Left hindlimb (tissue), 1 donor: ENCODE measurements around the gene ZNF521.

Source experiments
- DNase-seq: peaks from one replicate; pipeline ENCODE4 v3.0.0-alpha.2; 2018

Gene ZNF521

DNA sequence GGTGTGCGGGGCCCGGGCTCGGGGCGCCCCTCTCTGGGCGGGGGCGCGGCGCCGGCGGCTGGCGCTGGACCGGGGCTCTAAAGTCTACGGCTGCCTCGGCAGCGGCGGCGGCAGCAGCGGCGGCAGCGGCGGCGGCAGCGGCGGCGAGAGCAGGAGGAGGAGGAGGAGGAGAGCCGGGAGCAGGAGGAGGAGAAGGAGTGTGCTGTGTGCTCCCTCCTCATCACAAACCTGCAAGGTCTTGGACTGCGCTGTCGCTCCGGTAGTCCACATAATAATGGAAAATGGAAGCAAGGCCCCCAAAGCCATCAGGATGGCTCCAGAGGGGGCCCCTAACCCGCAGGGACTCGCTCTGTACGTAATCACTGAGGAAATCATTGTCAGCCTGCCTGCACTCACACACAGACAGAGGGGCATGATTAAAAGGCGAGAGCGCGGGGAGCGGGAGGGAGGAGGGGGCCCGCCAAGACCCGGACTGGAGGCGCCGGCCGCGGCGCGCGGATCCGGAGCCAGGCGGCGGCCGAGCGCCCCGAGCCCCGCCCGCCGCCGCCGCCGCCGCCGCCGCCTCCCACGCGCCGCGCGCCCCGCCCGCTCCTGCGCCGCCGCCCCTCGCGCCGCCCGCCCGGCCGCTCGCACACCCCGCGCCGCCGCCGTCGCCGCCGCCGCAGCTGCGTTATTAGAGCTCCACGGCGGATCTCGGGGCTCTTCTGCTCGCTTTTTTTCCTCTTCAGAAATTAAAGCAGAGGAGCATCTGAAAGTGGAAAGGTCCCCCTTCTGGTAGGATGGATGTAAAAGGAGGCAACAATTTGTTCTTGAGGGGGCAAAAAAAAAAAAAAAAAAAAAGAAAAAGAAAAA lies at the start of gene ZNF521:
Gene ZNF521, minus strand, starts transcription at position 390 of the 852 bp plus-strand sequence. CDS start 1,220 bp downstream, outside the sequence.
- DNase-seq, result peak; percentile 96

DNA sequence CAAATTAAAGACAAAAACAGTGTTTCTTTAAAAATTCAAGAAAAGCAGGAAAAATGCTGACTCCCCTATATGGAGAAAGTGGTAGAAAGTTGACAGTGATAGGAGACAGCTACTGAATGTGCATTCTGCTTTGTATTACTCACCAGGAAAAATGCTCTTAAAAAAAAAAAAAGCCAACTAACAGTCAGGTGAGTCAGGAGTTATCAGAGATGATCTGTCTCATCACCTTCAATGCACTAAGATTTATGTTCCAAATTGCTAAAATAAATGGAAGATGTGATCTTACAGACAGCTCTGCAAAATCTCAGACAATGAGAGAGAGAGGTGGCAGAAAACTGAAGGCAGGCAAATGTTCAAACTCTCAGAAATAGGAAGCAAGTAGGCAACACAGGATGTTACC lies 47.6 kb upstream of the ZNF521 start:
- no peak for DNase-seq

DNA sequence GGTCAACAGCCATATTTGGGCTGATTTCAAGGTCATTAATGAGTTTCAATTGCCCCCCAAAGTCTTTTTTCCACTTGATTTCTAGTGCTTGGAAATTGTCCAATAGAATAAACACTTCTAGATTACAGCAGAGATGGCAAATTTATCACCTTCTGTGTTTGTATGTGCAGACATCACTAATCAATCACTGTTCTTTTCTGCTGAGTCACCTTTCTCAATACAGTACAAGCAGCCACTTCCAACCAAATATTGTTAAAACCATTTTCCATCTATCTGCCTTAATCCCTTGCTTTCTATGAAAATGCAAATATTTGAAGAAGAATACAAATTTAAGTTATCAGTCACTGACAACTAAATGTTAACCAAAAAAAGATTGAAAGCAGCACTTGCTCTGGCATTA lies 40.2 kb upstream of the ZNF521 start:
- DNase-seq, result no peak

DNA sequence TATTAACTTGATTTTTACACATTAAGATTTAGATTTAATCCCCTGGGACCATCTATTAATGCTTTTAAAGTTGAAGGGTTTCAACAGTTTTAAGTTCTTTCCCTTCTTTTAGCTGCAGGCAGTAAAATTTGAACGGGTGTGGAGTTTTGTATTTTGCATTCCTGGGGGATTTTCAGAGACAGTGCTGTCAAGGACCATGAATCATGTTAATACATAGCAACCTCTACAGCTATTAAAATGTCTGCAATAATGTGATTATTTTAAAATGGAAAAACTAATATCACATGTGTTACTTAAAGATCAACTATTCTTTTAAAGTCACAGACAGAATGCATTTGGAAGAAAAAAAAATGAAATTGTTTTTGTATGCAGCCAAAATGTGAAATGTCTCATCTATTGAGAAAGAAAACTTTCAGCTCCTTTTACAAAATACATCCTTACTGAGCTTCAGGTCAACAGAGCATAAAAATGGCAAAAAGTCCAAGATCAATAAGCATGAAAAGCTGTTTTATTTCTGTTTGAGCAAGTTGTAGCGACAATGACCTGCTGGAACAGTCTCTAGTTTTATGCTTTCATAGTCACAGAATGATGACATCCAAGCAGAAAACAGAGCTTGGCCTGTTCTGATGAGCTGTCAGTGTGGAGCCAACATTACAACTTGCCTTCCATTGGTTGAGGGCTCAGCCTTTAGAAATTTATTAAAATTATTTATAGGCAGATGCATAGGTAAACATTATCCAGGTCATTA lies 21.6 kb upstream of the ZNF521 start:
- no peak for DNase-seq

DNA sequence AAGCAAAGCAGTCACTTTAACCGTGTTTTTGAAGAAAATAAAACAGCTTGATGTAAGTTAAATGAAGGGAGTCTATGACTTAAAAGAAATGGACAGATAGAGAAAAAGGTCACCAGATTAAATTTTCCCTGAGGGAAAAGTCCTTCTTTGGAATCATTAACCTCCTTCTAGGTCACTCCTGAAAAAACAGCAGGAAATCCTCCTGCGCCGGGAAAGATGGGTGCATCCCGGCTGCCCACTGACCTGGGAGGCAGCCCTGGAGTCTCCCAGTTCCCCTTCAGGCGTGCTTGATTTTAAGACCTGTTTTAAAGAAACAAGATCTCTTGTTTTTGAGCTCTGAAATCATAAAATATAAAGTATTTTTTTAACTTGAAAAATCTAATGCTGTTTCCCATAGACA lies 18.4 kb upstream of the ZNF521 start:
- no peak for DNase-seq

DNA sequence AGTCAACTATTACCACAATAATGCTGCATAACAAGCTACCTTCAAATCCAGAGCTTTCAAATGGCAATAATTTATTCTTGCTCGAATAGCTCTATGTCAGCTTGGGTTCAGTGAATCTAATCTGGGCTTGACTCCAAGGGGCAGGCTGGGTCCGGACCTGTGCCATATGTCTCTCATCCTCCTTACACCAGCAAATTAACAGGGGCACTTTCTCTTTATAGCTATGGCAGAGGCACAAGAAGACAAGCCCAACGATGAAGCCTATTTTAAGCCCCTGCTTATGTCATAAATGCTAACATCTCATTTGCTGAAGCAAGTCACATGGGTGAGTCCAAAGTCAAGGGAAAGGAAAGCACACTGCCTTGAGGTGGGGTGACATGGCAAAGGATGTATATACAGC lies 13.3 kb upstream of the ZNF521 start:
- DNase-seq, result no peak

DNA sequence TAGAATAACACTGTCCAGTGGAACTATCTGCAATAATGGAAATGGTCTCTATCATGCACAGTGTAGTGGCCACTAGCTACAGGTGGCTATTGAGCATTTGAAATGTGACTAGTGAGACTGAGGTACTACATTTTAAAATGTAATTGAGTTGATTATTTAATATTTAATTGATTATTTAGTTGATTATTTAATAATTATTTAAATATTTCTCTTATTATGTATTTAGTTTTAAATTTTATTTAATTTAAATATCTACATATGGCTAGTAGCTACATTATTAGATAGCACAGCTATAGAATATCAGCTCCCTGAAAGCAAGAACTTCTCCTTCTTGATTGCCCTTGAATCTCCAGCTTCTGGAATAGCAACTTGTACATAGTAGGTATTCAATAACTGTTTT lies 12.8 kb upstream of the ZNF521 start:
- no peak for DNase-seq

DNA sequence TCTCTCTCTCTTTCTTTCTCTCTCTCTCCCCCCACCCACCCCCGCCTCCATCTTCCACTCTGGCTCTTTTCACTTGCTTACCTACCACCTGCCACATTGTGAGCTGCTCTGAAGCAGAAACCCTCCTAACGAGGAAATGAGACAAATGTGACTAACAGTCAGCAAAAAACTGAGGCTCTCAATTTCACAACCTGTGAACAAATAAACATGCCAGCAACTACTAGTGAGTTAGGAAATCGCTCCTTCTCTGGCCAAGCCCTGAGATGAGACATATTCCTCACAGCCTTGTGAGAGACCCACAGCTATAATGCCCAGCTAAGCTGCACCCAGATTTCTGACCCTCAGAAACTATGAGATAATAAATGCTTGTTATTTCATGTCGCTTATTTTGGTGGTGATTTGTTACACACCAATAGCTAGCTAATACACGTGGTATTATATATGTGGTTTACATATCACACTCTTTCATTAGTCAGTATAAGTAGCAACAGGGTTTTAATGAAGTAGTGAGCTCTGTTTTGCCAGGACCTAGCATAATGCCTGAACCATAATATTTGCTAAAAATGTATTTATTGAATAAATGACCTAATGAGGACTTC lies 8.4 kb upstream of the ZNF521 start:
- no peak for DNase-seq

DNA sequence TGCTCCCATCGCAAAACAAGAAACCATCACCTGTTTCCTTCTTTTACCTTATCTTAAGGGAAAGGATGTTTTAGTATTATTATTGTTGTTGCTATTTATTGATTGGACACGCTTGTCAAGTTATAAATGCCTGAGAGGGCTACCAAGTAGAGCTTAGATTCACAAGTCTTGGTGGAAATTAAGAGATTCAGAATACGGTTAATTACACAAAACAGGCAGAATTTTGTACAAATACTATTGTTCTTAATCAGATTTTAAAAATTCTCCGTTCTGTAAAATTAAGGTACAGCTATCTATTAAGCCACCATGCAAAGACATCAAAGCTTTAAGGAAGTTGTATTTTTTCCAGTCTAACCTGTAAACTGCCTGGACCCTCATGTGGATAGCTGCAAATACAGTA lies 1.1 kb upstream of the ZNF521 start:
- no peak for DNase-seq

DNA sequence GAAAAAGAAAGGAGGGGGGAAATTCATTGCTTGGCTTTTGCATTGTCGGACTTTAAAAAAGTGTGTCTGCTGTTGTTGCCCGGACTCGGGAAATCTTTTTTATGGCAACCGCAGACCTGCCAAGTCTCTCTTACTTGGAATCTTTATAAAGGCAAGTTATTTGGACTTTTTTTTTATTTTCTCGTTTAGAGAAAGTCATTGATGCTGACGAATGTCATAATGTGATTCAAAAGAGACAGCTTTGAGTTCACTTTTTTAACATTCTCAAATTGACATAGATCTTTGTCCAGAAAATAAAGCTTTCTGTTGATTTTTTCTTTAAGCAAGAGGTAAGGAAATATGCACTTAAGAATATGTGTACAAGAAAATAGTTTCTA lies 651 bp upstream of the ZNF521 start:
- DNase-seq, result no peak

DNA sequence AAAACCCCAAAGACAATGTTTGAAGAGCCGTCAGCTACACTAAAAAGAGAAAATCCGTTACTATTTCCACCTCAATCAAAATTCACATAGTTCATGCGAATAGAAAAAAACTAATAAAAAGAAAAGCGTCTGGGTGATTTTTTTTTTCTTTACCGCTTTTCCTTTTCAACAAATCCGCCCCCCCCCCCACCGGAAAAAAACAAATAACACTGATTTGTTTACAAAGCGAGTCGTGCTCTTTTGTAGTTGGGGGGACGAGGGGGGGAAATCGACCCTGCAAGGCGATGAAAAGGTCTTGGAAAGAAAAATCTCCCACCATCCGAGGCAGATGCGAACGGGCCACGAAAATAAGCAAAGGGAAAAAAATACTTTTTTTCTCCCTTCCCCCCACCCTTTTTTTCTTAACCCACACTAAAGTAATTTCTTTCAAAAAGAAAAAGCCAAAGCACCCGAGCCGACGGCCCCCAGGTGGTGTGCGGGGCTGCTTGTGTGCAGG lies 638 bp downstream of the ZNF521 start:
- no peak for DNase-seq

DNA sequence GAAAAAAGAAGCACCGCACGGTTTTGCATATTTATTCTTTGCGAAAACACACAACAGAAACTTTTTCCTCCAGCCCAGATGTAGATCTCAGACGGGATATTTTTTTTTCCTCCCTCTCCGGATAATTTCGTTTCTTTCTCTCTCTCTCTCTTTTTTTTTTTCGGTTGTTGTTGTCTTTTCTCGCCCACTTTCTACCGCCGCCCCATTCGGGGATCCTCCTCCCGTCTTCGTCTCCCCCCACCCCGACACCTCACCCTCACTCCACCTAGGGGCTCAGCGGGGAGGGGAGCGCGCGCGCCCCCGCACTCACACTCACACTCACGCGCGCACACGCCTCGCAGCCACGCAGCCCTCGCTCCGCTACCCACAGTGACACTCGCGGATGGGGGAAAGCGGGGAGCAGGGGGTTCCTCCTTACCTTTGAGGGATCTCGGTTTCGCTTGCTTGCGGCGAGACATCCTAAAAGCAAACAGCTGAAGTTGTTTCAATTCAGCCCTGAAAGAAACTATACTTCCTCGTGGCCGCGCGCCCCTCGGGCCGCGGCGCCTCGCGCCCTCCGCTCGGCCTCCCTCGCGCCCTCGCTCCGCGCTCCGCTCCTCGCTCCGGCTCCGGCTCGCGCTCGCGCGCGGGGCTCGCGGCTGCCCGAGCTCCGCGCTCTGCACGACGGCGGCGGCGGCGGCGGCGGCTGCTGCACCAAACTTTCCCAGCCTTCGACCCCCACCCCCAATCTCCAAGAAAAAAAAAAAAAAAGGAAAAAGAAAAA lies 1.3 kb downstream of the ZNF521 start:
- DNase-seq, result peak; percentile 84

DNA sequence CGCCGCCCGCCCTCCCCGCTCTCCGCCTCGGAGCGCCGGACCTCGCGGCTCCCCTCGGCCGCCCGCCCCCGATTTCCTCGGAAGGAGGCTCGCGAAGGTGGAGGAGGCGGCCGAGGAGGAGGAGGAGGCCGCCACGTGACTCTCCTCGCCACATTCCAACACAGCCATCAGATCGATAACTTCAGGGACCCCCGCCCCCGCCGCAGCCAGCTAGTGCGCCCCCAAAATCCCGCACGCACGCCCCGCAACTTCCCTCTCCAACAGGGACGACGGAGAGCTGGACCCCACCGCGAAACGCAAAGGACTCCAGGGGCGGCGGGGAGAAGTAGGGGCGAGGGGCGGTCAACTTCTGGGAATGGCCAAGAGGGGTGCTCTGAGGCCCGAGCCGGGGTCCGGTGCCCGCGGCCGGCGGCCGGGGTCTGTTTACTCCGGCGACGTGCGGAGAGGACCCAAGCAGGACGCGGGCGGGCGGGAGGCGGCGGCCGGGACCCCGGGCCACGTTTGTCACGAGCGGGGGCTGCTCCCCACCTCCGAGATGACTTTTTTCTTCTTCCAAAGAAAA lies 2.0 kb downstream of the ZNF521 start:
- peak; percentile 76 for DNase-seq

DNA sequence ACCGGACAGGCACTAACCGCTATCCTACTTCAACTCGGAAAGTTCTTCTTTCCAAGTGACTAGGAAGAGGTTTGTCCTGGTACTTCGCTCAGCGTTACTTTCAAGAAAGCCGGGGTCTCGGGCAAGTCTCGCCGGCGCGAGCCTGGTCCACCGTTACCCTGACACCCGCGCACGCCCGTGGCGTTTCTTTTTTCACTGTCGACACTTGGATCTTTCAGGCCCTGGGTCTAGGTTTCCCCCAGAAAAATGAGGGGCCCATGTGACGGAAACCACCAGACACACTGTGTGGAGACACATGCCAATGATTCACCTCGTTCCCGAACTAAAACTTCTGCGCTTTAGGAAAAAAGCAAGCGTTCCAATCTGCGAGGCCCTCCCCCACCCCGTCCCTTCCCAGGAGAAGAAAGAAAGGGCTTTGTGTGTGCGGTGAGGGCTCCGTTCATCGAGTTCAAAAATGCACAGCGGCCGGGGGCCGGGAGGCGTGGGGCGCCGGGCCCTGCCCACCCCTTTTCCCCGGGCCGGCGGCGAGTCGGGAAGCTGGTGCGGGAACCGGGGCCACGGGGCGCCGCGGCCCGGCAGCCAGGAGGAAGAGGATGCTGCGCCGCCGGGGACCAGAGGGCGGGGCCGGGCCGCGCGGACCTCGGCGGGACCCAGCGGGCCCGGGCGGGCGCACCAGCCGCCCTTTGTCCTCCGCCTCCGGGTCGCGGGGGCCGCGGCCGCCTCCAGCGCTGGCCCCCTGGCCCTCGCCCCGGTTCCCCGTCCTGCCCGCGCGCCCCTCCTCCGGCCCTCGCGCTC lies 2.6 kb downstream of the ZNF521 start:
- peak; percentile 71 for DNase-seq

DNA sequence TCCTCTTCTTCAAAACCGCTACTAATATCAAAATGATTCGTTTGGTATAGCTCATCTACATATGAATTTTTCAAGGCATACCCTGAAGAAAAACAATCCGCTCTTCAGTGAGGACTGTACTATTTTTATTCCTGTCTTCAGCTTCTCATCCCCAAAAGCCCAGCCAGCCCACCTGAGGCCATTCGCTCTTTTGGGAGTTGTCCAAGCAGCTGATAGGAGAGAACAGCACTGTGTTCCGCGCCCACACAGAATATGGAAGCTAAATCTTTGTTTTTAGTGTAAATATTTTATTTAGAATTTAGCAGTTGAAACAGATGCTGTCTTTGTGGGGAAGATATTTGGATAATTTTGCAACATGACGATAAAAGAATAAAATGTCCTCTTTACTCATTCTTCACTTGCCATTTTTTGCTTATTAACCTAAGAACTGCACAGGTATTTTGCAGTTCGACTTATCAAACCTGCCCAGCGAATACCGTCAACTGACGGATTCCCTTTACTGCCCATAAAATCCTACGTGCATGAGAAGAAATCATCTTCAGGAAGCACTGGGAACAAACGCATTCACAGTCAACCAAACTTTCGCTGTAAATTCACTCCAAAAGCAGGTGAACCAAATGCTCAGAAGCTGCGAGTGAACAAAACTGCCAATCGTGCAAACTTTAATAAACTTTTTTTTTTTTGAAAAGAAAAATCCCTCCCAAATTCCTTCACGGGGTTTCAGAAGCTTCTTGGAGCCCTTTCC lies 3.4 kb downstream of the ZNF521 start:
- DNase-seq, result no peak

DNA sequence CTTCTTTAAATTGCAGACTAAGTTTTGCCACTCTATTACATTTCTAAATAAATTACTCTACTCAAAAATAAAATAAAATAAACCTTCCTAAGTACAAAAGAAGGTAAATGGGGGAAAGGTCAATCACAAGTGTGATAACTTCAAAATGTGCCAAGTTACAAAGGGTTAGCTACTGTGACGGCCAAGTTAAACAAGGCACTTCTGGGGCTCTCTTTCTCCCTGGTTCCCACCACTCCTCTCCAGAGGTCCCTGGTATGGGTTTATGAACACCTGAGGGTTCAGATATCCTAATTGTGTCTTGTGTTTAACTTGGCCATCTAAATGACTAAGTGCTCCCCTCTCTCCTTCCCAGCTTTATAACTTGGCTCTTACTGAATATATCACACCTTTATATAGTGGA lies 5.4 kb downstream of the ZNF521 start:
- DNase-seq, result peak; percentile 31

DNA sequence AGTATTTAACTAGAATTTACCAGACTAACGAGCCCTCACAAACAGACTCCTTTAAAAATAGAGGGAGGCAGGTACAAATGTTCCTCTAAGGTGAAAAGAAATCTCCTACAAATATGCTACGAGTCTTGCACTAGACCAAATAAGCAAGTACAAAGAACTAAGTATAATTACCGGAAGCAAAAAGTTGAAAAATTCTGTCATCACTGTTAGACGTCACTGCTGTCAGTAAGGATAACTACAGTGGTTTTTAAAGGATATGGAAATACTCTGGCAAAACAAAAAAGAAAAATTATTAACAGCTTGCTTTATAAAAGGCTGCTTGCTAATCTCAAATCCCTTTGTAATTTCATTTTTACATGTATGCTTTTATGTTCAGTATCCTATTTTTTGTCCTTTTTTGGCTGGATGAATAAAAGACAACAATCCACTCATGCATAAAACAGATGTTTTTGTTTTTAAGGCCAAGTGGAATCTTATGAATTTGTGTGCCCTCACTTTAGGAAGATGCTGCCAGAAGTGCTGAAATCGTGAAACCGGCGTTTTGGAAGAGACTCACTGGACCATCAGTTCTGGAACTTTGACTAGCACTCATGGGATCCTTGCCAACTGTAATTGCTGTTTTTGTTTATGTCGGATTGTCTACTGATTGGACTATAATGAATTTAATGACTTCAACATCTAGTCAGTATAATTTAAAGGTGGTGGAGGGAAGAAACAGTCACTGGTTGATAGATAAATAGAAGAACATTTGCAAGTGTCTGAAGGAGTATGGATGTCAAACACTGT lies 6.7 kb downstream of the ZNF521 start:
- no peak for DNase-seq

DNA sequence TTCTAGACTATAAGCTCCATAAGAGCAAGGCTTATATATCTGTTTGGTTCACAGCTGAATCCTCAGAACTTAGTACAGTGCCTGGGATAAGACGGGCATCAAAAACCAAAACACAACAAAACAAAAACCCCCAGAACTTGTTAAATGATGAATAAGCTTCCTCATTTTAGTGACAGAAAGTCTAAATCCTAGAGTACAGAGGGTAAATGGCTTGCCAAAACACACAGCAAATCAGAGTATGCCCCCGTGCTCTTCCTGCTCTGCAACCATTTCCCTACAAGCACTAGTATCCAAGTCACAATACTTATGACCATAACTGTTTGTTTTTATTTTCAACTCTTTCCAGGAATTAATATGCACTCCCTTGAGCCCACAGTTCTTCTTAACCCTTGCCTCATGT lies 10.1 kb downstream of the ZNF521 start:
- no peak for DNase-seq

DNA sequence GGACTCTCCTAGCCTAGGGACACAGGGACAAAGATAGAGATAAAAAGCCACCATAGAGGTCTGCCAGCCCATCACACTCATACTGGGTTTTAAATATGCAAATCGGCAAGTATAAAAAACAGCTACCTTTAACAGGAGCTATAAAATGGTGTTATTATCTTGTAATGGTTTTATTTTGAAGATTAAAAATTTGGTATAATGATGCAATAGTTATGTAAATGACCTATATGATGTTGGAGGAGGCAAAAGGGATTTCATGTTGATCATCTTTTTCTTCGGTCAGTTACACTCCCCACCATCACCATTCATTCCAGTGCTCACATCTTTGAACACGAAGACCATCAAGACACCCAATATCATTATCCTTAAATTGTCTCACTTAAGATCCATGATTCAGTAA lies 11.2 kb downstream of the ZNF521 start:
- no peak for DNase-seq

DNA sequence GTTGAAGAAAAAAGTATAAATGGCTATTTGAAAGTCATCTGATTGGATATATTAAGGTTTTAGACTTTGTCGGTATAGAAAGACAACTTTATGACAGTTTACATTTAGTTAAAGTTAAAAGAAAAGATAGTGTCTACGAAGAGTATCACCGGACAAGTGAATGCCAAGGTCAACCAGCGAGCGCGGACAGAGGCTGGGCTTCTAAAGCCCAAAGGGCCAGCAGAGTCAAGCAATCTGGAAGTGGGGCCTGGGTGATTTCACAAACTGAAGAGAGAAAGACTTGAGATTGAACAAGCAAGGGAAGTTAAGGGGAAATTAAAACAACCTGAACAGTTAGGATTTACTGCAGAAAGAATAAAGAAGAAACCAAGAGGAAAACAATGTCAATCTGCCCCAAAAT lies 16.3 kb downstream of the ZNF521 start:
- no peak for DNase-seq
